ENCODE measurements around the gene DYNC2H1. TPM values are rescaled to one million over a fixed set of nuclear protein-coding genes. Genes with fewer than 3 reads are reported as not detected.
"Not testable (repeated sequence)": the region's sequence is repeated elsewhere in the genome, so short reads cannot be mapped to it uniquely, and the experiment has no call there.

Gene DYNC2H1
- total RNA-seq, 1 donor from 2014 or later, result 4.7 TPM

- intact Hi-C loops (cut with DNase I), result no loop called here
- DNase-seq (ENCODE audit: low spot score), result no peak
Measured at GRCh38 chr11:103114836-103115235, 5.6 kb downstream of the DYNC2H1 start.

- no peak for DNase-seq (ENCODE audit: low spot score)
- intact Hi-C loops (cut with DNase I), result no loop called here
Measured at GRCh38 chr11:103125462-103125861, 16.2 kb downstream of the DYNC2H1 start.

GRCh38 chr11:103141986-103142385, 32.8 kb downstream of the DYNC2H1 start:
- not testable (repeated sequence) for DNase-seq (ENCODE audit: low spot score)

GRCh38 chr11:103147627-103148026, 38.4 kb downstream of the DYNC2H1 start:
- intact Hi-C loops (cut with DNase I), result no loop called here
- DNase-seq (ENCODE audit: low spot score), result no peak

More at GRCh38 chr11:103141986-103142385, 32.8 kb downstream of the DYNC2H1 start:
- intact Hi-C loops (cut with DNase I), result not testable (repeated sequence)

GRCh38 chr11:103157542-103157941, 48.3 kb downstream of the DYNC2H1 start:
- DNase-seq (ENCODE audit: low spot score), result no peak
- intact Hi-C loops (cut with DNase I), result no loop called here

- DNase-seq (ENCODE audit: low spot score), result no peak
- intact Hi-C loops (cut with DNase I), result no loop called here
Measured at GRCh38 chr11:103164093-103164796, 55.0 kb downstream of the DYNC2H1 start.

- intact Hi-C loops (cut with DNase I), result no loop called here
- DNase-seq (ENCODE audit: low spot score), result no peak
Measured at GRCh38 chr11:103167166-103167565, 57.9 kb downstream of the DYNC2H1 start.

- intact Hi-C loops (cut with DNase I), result no loop called here
- DNase-seq (ENCODE audit: low spot score), result no peak
Measured at GRCh38 chr11:103170865-103171264, 61.6 kb downstream of the DYNC2H1 start.

- intact Hi-C loops (cut with DNase I), result no loop called here
Measured at GRCh38 chr11:103175461-103176129, 66.4 kb downstream of the DYNC2H1 start.

GRCh38 chr11:103183981-103184611, 74.9 kb downstream of the DYNC2H1 start:
- intact Hi-C loops (cut with DNase I), result no loop called here
- no peak for DNase-seq (ENCODE audit: low spot score)

More at GRCh38 chr11:103175461-103176129, 66.4 kb downstream of the DYNC2H1 start:
- no peak for DNase-seq (ENCODE audit: low spot score)

GRCh38 chr11:103202048-103202651, 92.9 kb downstream of the DYNC2H1 start:
- no peak for DNase-seq (ENCODE audit: low spot score)
- intact Hi-C loops (cut with DNase I), result no loop called here

GRCh38 chr11:103210543-103210942, 101.3 kb downstream of the DYNC2H1 start:
- intact Hi-C loops (cut with DNase I), result no loop called here

GRCh38 chr11:103215812-103216211, 106.6 kb downstream of the DYNC2H1 start:
- intact Hi-C loops (cut with DNase I), result no loop called here

More at GRCh38 chr11:103210543-103210942, 101.3 kb downstream of the DYNC2H1 start:
- DNase-seq (ENCODE audit: low spot score), result no peak

GRCh38 chr11:103220133-103220532, 110.9 kb downstream of the DYNC2H1 start:
- DNase-seq (ENCODE audit: low spot score), result no peak
- intact Hi-C loops (cut with DNase I), result no loop called here

More at GRCh38 chr11:103215812-103216211, 106.6 kb downstream of the DYNC2H1 start:
- DNase-seq (ENCODE audit: low spot score), result no peak

GRCh38 chr11:103222806-103223205, 113.6 kb downstream of the DYNC2H1 start:
- DNase-seq (ENCODE audit: low spot score), result no peak
- intact Hi-C loops (cut with DNase I), result no loop called here

- no peak for DNase-seq (ENCODE audit: low spot score)
- intact Hi-C loops (cut with DNase I), result no loop called here
Measured at GRCh38 chr11:103228807-103229206, 119.6 kb downstream of the DYNC2H1 start.

- no peak for DNase-seq (ENCODE audit: low spot score)
- intact Hi-C loops (cut with DNase I), result no loop called here
Measured at GRCh38 chr11:103234974-103235373, 125.7 kb downstream of the DYNC2H1 start.

GRCh38 chr11:103241574-103241973, 132.3 kb downstream of the DYNC2H1 start:
- intact Hi-C loops (cut with DNase I), result no loop called here
- DNase-seq (ENCODE audit: low spot score), result no peak

GRCh38 chr11:103254123-103254522, 144.9 kb downstream of the DYNC2H1 start:
- intact Hi-C loops (cut with DNase I), result no loop called here

GRCh38 chr11:103257360-103257759, 148.1 kb downstream of the DYNC2H1 start:
- DNase-seq (ENCODE audit: low spot score), result no peak
- intact Hi-C loops (cut with DNase I), result no loop called here

More at GRCh38 chr11:103254123-103254522, 144.9 kb downstream of the DYNC2H1 start:
- DNase-seq (ENCODE audit: low spot score), result no peak

Data from cardiac septum (tissue), 1 donor.